ENCODE results near the gene CTNND2.
A peak's percentile ranks its signal among the peaks of the same experiment; 100 is the strongest.
"Not testable (repeated sequence)": the region's sequence is repeated elsewhere in the genome, so short reads cannot be mapped to it uniquely, and the experiment has no call there.

CTNND2 gene

GRCh38 chr5:11863911-11864310 lies 40.3 kb downstream of the CTNND2 start:
- DNase-seq (ENCODE audit: low spot score): no peak

- no peak for DNase-seq (ENCODE audit: low spot score)
These were observed 46.9 kb downstream of the CTNND2 start for GRCh38 chr5:11857391-11857790.

GRCh38 chr5:11854936-11855335 lies 49.3 kb downstream of the CTNND2 start:
- DNase-seq (ENCODE audit: low spot score): no peak

GRCh38 chr5:11853796-11854195 lies 50.5 kb downstream of the CTNND2 start:
- no peak for DNase-seq (ENCODE audit: low spot score)

- DNase-seq (ENCODE audit: low spot score): no peak
These were observed 51.1 kb downstream of the CTNND2 start for GRCh38 chr5:11853140-11853539.

GRCh38 chr5:11852717-11853087 lies 51.5 kb downstream of the CTNND2 start:
- no peak for DNase-seq (ENCODE audit: low spot score)

GRCh38 chr5:11851965-11852716 lies 52.1 kb downstream of the CTNND2 start:
- no peak for DNase-seq (ENCODE audit: low spot score)

GRCh38 chr5:11851416-11851815 lies 52.8 kb downstream of the CTNND2 start:
- DNase-seq (ENCODE audit: low spot score): no peak

- DNase-seq (ENCODE audit: low spot score): not testable (repeated sequence)
These were observed 75.7 kb downstream of the CTNND2 start for GRCh38 chr5:11828566-11828965.

GRCh38 chr5:11822598-11822997 lies 81.6 kb downstream of the CTNND2 start:
- peak; percentile 19 for DNase-seq (ENCODE audit: low spot score)

GRCh38 chr5:11815916-11816315 lies 88.3 kb downstream of the CTNND2 start:
- DNase-seq (ENCODE audit: low spot score): no peak

- DNase-seq (ENCODE audit: low spot score): no peak
These were observed 88.8 kb downstream of the CTNND2 start for GRCh38 chr5:11815481-11815880.

- no peak for DNase-seq (ENCODE audit: low spot score)
These were observed 89.9 kb downstream of the CTNND2 start for GRCh38 chr5:11814373-11814772.

- no peak for DNase-seq (ENCODE audit: low spot score)
These were observed 94.8 kb downstream of the CTNND2 start for GRCh38 chr5:11809407-11809806.

- DNase-seq (ENCODE audit: low spot score): no peak
These were observed 100.8 kb downstream of the CTNND2 start for GRCh38 chr5:11803436-11803835.

GRCh38 chr5:11801061-11801460 lies 103.2 kb downstream of the CTNND2 start:
- DNase-seq (ENCODE audit: low spot score): no peak

- DNase-seq (ENCODE audit: low spot score): peak; percentile 25
These were observed 107.1 kb downstream of the CTNND2 start for GRCh38 chr5:11797132-11797531.

- no peak for DNase-seq (ENCODE audit: low spot score)
These were observed 110.8 kb downstream of the CTNND2 start for GRCh38 chr5:11793396-11793795.

- no peak for DNase-seq (ENCODE audit: low spot score)
These were observed 111.6 kb downstream of the CTNND2 start for GRCh38 chr5:11792621-11793020.

- no peak for DNase-seq (ENCODE audit: low spot score)
These were observed 112.5 kb downstream of the CTNND2 start for GRCh38 chr5:11791792-11792191.

GRCh38 chr5:11790201-11790600 lies 114.0 kb downstream of the CTNND2 start:
- no peak for DNase-seq (ENCODE audit: low spot score)

- DNase-seq (ENCODE audit: low spot score): no peak
These were observed 118.4 kb downstream of the CTNND2 start for GRCh38 chr5:11785771-11786352.

- no peak for DNase-seq (ENCODE audit: low spot score)
These were observed 123.5 kb downstream of the CTNND2 start for GRCh38 chr5:11780641-11781345.

Data from iPS-NIHi11 (cell line).